Spleen (tissue), 11 donors: ENCODE measurements around the gene ERICH6. TPM values are rescaled to one million over a fixed set of nuclear protein-coding genes. Genes with fewer than 3 reads are reported as not detected.

Source experiments
- DNase-seq: peaks from one replicate; pipeline ENCODE4 v3.0.0-alpha.2; 2020
- H3K27ac ChIP-seq, 8 donors: fragments of 200-600 bp; sonication (generic) in 7 of 8; 1 replicate in 4 of 8; 2 replicates in 4 of 8; pipeline versions ENCODE4 v1.5.0 to v1.8.0; 2016 to 2021; ENCODE audit warnings: inconsistent platforms in 4 of 8, mild to moderate bottlenecking in 4 of 8, moderate library complexity in 1 of 8
- H3K27me3 ChIP-seq, 7 donors: fragments of 200-600 bp; sonication (generic) in 6 of 7; replicated peaks in 1 of 7; 1 replicate in 4 of 7; 2 replicates in 3 of 7; pipeline versions ENCODE4 v1.5.0 to v1.8.0; 2016 to 2021; ENCODE audit warnings: inconsistent platforms in 3 of 7, mild to moderate bottlenecking in 1 of 7
- H3K36me3 ChIP-seq, 6 donors: fragments of 200-600 bp; sonication (generic) in 5 of 6; 1 replicate in 4 of 6; 2 replicates in 2 of 6; pipeline versions ENCODE4 v1.5.0 to v1.8.0; 2016 to 2021; ENCODE audit warnings: inconsistent platforms in 2 of 6
- H3K4me1 ChIP-seq, 6 donors: fragments of 200-600 bp; sonication (generic) in 5 of 6; 1 replicate in 3 of 6; 2 replicates in 3 of 6; pipeline versions ENCODE4 v1.5.0 to v1.8.0; 2016 to 2021; ENCODE audit warnings: inconsistent platforms in 3 of 6
- H3K4me3 ChIP-seq, 8 donors: fragments of 200-600 bp; sonication (generic) in 7 of 8; 1 replicate in 4 of 8; 2 replicates in 4 of 8; pipeline versions ENCODE4 v1.5.0 to v1.8.0; 2016 to 2021; ENCODE audit warnings: inconsistent platforms in 4 of 8, mild to moderate bottlenecking in 4 of 8, moderate library complexity in 2 of 8
- H3K9me3 ChIP-seq, 8 donors: fragments of 200-600 bp; sonication (generic) in 7 of 8; 1 replicate in 4 of 8; 2 replicates in 4 of 8; pipeline versions ENCODE4 v1.5.0 to v1.8.0; 2016 to 2021; ENCODE audit warnings: inconsistent platforms in 4 of 8
- POLR2A ChIP-seq, 3 donors: fragments of 450-650 bp; IDR thresholded peaks; one replicate each; pipeline ENCODE4 v1.5.1; 2017; ENCODE audit warnings: antibody characterized with exemption in 3 of 3, mild to moderate bottlenecking in 1 of 3
- POLR2AphosphoS5 ChIP-seq, 3 donors: sonication (generic); formaldehyde crosslinking; IDR thresholded peaks; one replicate each; pipeline ENCODE4 v1.5.1; 2017; ENCODE audit warnings: antibody characterized with exemption in 3 of 3
- WGBS, 5 donors: extraction: QIAGEN DNeasy Blood & Tissue Kit in 3 of 5; methylation state at CpG; one replicate each; pipeline versions ENCODE4 v1.1.5 to v1.1.7; 2013 to 2018; 5-methylcytosine and 5-hydroxymethylcytosine counted together
- intact Hi-C: fragments of 100-400 bp; cut with DNase I; formaldehyde crosslinking; loops from one replicate; pipeline ENCODE4 v1.15.0; 2023; ENCODE audit warnings: low total_unique reads
- polyA plus RNA-seq, 3 donors: library from polyadenylated mRNA; stranded (reverse); fragments of 200-250 nt; gene quantifications; one replicate each; pipeline ENCODE4 v1.2.1, GENCODE V29; 2013
- total RNA-seq, 7 donors: library from RNA; depleted of rRNA in 3 of 7; stranded (reverse); fragments of >200 nt in 3 of 7; fragmentation: NEBNext Ultra II Directional in 4 of 7; extraction: Animal tissue kit (Norgen Biotek cat#: 25700) in 4 of 7; gene quantifications; one replicate each; pipeline versions ENCODE4 v1.1.0 to v1.2.1, GENCODE V29; 2016 to 2021
- TF ChIP-seq, protein P1 (sequence below), 11 experiments: fragments of 200-600 bp in 7 of 11; fragments of 450-650 bp in 4 of 11; sonication (generic) in 4 of 11; IDR thresholded peaks in 8 of 11; conservative IDR thresholded peaks in 3 of 11; 1 replicate in 7 of 11; 2 replicates in 4 of 11; pipeline versions ENCODE4 v1.4.0 to v1.8.0; 2016 to 2021; ENCODE audit warnings: antibody characterized with exemption in 11 of 11, inconsistent platforms in 4 of 11, mild to moderate bottlenecking in 1 of 11
- donor health status: healthy with polysubstance abuse.
- donor health status: DM: no; HTN: no; CAD: no; lungs with moderate emphysema.
- donor health status: DM: no; HTN: no; CAD: no.
- donor health status: Bipolar disorder and iron deficiency.
- donor health status: healthy.
- donor health status: DM: no; HTN: no; CAD: no.
- donor health status: DM: yes; HTN: yes; CAD: no.

The ERICH6 gene
- total and polyA plus RNA-seq, 10 donors, result not detected

DNA sequence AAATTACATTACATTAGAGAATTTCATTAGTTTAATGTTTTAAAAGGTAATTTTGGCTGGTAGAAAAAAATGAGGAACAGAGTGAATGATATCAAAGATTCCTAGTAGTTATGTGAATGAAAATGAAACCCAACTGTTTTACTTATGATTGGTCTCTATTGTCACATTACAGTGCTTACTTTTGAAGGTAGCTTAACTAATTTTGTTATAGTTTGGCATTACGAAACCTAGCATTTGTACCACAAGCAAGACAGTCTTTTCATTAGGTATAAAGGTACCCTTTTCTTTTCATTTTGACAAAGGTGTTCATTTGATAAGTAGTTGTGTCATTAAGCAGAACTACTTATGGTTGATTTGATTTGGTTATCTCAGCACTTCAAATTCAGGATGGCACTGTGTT is 93.7 kb downstream of the ERICH6 start:
- Histone ChIP-seq H3K9me3 (no peaks in the 10 kb centered on the region), H3K36me3 (peaks cover 0 to 32% (median 12%) of the 10 kb centered on the region in 6 donors), H3K4me3 (no peak overlapping the region), H3K27ac (no peak overlapping the region), H3K4me1 (peaks cover 25 to 96% (median 78%) of the 10 kb centered on the region in 6 donors), H3K27me3 (no peaks in the 10 kb centered on the region)
- no peak for DNase-seq
- intact Hi-C loops, result no loop called here
- TF ChIP-seq POLR2A (IDR thresholded peaks at IDR 0.05) (no peak), POLR2AphosphoS5 (IDR thresholded peaks at IDR 0.05) (no peak)
- TF ChIP-seq, protein P1, sequence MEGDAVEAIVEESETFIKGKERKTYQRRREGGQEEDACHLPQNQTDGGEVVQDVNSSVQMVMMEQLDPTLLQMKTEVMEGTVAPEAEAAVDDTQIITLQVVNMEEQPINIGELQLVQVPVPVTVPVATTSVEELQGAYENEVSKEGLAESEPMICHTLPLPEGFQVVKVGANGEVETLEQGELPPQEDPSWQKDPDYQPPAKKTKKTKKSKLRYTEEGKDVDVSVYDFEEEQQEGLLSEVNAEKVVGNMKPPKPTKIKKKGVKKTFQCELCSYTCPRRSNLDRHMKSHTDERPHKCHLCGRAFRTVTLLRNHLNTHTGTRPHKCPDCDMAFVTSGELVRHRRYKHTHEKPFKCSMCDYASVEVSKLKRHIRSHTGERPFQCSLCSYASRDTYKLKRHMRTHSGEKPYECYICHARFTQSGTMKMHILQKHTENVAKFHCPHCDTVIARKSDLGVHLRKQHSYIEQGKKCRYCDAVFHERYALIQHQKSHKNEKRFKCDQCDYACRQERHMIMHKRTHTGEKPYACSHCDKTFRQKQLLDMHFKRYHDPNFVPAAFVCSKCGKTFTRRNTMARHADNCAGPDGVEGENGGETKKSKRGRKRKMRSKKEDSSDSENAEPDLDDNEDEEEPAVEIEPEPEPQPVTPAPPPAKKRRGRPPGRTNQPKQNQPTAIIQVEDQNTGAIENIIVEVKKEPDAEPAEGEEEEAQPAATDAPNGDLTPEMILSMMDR (IDR thresholded peaks at IDR 0.05 in 8 of 11, conservative IDR thresholded peaks at IDR 0.05 in 3 of 11), result no peak
- WGBS, 5 donors, result 0% methylated on average over 1 of the region's 1 CpG

Other genes with a start within 250 kb of the ERICH6 start
- 100 to 1,000 TPM in 4 of 7 donors, 10 to 100 TPM in 3; 91.1 to 441 (median 105) TPM for gene SERP1, start 157.4 kb downstream of the ERICH6 start, total RNA-seq
- 100 to 1,000 TPM in 1 of 3 donors, 10 to 100 TPM in 2; 64.0 to 104 (median 91.7) TPM for gene SERP1, start 157.4 kb downstream of the ERICH6 start, polyA plus RNA-seq
- 100 to 1,000 TPM in 3 of 7 donors, 10 to 100 TPM in 4; 70.9 to 149 (median 79.0) TPM for gene EIF2A, start 157.1 kb downstream of the ERICH6 start, total RNA-seq
- 10 to 100 TPM; 53.7 to 73.7 (median 73.3) TPM for gene EIF2A, start 157.1 kb downstream of the ERICH6 start, polyA plus RNA-seq
- 100 to 1,000 TPM in 5 of 7 donors, 10 to 100 TPM in 2; 98.2 to 180 (median 117) TPM for gene SELENOT, start 100.6 kb downstream of the ERICH6 start, total RNA-seq
- gene SELENOT, start 100.6 kb downstream of the ERICH6 start, polyA plus RNA-seq, result 10 to 100 TPM; 34.6 to 71.7 (median 59.5) TPM
- gene SIAH2, start 59.2 kb upstream of the ERICH6 start, total RNA-seq, result 10 to 100 TPM; 22.8 to 71.3 (median 52.5) TPM
- 10 to 100 TPM; 13.6 to 22.7 (median 20.0) TPM for gene SIAH2, start 59.2 kb upstream of the ERICH6 start, polyA plus RNA-seq
- gene MINDY4B, start 201.5 kb upstream of the ERICH6 start, total RNA-seq, result not detected
- gene MINDY4B, start 201.5 kb upstream of the ERICH6 start, polyA plus RNA-seq, result not detected